ENCODE data around the gene ESCO1. TPM values are rescaled to one million over a fixed set of nuclear protein-coding genes. Genes with fewer than 3 reads are reported as not detected.

ESCO1 gene
- total RNA-seq, 3 donors from 2014 or later (not counting 1 experiment from before 2014, with no cell fraction given) = 40.5 to 43.4 (median 42.8) TPM

- Histone ChIP-seq H3K36me3 (ENCODE audit: control insufficient read depth, insufficient read depth, low read length) (no peaks in the 10 kb centered on the region), H3K27ac (ENCODE audit: low read length) (no peak overlapping the region), H3K27me3 (ENCODE audit: control insufficient read depth, insufficient read depth, low read length) (no peaks in the 10 kb centered on the region), H3K4me3 (ENCODE audit: low read length) (no peak overlapping the region), H3K4me1 (ENCODE audit: control insufficient read depth, insufficient read depth, low read length) (no peaks in the 10 kb centered on the region), H3K9me3 (ENCODE audit: control insufficient read depth, insufficient read depth, low read length) (no peaks in the 10 kb centered on the region)
- DNase-seq (no peak), ATAC-seq (no peak)
- no peaks in the 10 kb centered on the region for H3K9me3 Mint-ChIP-seq
- intact Hi-C loops (cut with micrococcal nuclease) = no loop called here
- H3K4me1 Mint-ChIP-seq = no peaks in the 10 kb centered on the region
- H3K36me3 Mint-ChIP-seq = no peaks in the 10 kb centered on the region
- H3K4me3 Mint-ChIP-seq = no peak overlapping the region
- H3K27ac Mint-ChIP-seq = no peak overlapping the region
- 93% methylated on average over 16 of the region's 16 CpGs for WGBS (ENCODE audit: insufficient coverage)
- H3K27me3 Mint-ChIP-seq (ENCODE audit: low read depth in 2 of 2) = no peaks in the 10 kb centered on the region
- TF ChIP-seq, protein P1, sequence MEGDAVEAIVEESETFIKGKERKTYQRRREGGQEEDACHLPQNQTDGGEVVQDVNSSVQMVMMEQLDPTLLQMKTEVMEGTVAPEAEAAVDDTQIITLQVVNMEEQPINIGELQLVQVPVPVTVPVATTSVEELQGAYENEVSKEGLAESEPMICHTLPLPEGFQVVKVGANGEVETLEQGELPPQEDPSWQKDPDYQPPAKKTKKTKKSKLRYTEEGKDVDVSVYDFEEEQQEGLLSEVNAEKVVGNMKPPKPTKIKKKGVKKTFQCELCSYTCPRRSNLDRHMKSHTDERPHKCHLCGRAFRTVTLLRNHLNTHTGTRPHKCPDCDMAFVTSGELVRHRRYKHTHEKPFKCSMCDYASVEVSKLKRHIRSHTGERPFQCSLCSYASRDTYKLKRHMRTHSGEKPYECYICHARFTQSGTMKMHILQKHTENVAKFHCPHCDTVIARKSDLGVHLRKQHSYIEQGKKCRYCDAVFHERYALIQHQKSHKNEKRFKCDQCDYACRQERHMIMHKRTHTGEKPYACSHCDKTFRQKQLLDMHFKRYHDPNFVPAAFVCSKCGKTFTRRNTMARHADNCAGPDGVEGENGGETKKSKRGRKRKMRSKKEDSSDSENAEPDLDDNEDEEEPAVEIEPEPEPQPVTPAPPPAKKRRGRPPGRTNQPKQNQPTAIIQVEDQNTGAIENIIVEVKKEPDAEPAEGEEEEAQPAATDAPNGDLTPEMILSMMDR (IDR thresholded peaks at IDR 0.05) = no peak
These were observed 100.5 kb downstream of the ESCO1 start for GRCh38 chr18:21499997-21500396.

DNA sequence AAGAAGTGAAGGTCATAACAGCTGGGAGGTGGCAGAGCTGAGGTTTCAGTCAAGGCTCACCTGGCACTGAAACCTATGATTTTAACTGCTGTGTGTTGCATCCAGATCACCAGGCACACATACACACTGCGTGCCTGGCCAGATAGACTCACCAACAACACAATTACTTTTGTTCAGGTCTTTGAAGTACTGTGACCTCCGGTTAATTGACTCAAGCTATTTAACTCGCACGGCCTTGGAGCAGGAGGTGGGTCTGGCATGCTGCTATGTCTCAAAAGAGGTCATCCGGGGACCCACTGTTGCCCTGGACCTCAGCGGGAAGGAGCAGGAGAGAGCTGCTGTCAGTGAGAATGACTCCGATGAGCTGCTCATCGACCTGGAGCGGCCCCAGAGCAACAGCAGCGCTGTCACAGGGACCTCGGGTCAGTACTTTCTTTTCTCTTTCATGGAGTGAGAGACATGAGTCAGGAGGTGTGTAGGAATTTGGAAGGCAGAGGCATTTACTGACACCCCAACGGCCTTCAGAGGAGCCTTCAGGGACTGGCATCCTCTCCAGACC, 104.1 kb downstream of the ESCO1 start:
- no peak overlapping the region for H3K4me3 ChIP-seq (ENCODE audit: low read length)
- no peaks in the 10 kb centered on the region for H3K36me3 ChIP-seq (ENCODE audit: control insufficient read depth, insufficient read depth, low read length)
- no peak overlapping the region for H3K27ac Mint-ChIP-seq
- no peaks in the 10 kb centered on the region for H3K4me1 Mint-ChIP-seq
- H3K9me3 Mint-ChIP-seq = no peaks in the 10 kb centered on the region
- no peaks in the 10 kb centered on the region for H3K27me3 Mint-ChIP-seq (ENCODE audit: low read depth in 2 of 2)
- H3K4me1 ChIP-seq (ENCODE audit: control insufficient read depth, insufficient read depth, low read length) = no peaks in the 10 kb centered on the region
- 94% methylated on average over 12 of the region's 12 CpGs for WGBS (ENCODE audit: insufficient coverage)
- TF ChIP-seq, protein P1 (IDR thresholded peaks at IDR 0.05) = no peak
- no peak for ATAC-seq
- intact Hi-C loops (cut with micrococcal nuclease) = no loop called here
- no peaks in the 10 kb centered on the region for H3K27me3 ChIP-seq (ENCODE audit: control insufficient read depth, insufficient read depth, low read length)
- no peak for DNase-seq
- H3K27ac ChIP-seq (ENCODE audit: low read length) = no peak overlapping the region
- no peaks in the 10 kb centered on the region for H3K36me3 Mint-ChIP-seq
- no peaks in the 10 kb centered on the region for H3K9me3 ChIP-seq (ENCODE audit: control insufficient read depth, insufficient read depth, low read length)
- no peak overlapping the region for H3K4me3 Mint-ChIP-seq

DNA sequence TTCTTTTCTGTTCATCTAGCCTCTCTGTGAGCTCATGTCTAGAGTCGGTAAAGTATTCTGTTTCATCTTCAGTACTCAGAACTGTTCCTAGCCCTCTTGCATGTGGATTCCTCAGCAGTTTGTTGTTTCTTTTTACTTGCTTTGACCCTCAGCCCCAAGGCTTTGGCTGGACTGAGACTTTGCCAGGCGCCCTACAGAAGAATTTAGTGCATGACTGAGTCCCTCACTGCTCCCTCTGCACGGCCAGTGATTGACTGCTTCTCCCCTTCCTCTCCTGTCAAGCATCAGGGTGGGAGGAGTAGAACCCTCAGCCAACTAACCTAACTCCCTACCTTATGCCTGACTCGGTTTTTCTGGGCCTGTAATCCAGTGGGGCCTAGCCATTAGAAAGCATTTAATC, 109.8 kb downstream of the ESCO1 start:
- no peaks in the 10 kb centered on the region for H3K36me3 Mint-ChIP-seq
- H3K9me3 ChIP-seq (ENCODE audit: control insufficient read depth, insufficient read depth, low read length) = no peaks in the 10 kb centered on the region
- TF ChIP-seq, protein P1 (IDR thresholded peaks at IDR 0.05) = no peak
- no peaks in the 10 kb centered on the region for H3K36me3 ChIP-seq (ENCODE audit: control insufficient read depth, insufficient read depth, low read length)
- DNase-seq (no peak), ATAC-seq (no peak)
- H3K27ac Mint-ChIP-seq = no peak overlapping the region
- WGBS (ENCODE audit: insufficient coverage) = 70% methylated on average over 4 of the region's 4 CpGs
- no peaks in the 10 kb centered on the region for H3K27me3 ChIP-seq (ENCODE audit: control insufficient read depth, insufficient read depth, low read length)
- no peak overlapping the region for H3K27ac ChIP-seq (ENCODE audit: low read length)
- intact Hi-C loops (cut with micrococcal nuclease) = no loop called here
- no peak overlapping the region for H3K4me3 ChIP-seq (ENCODE audit: low read length)
- no peak overlapping the region for H3K4me3 Mint-ChIP-seq
- peaks cover 0 to 3% of the 10 kb centered on the region in 2 donors for H3K27me3 Mint-ChIP-seq (ENCODE audit: low read depth in 2 of 2)
- no peaks in the 10 kb centered on the region for H3K4me1 Mint-ChIP-seq
- H3K4me1 ChIP-seq (ENCODE audit: control insufficient read depth, insufficient read depth, low read length) = no peaks in the 10 kb centered on the region
- H3K9me3 Mint-ChIP-seq = no peaks in the 10 kb centered on the region

DNA sequence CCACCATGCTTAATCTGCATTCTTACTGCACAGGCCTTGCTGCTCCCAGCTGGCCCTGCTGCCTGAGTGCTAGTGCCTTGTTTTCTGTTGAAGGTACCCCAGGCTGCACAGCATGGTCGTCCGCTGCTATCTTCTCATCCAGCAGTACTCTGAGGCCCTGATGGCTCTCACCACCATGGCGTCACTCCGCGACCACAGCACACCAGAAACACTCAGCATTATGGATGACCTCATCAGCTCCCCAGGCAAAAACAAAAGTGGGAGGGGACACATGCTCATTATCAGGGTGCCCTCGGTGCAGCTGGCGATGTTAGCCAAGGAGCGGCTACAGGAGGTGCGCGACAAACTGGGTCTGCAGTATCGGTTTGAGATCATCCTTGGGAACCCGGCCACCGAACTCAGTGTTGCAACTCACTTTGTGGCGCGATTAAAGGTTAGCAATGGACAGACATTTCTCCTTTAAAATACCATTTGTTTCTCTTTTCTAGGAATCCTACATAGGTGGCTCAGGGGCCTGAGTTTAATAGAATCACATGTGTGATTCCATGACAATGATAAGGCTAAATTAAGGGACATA, 110.5 kb downstream of the ESCO1 start:
- no peak overlapping the region for H3K4me3 Mint-ChIP-seq
- no peaks in the 10 kb centered on the region for H3K36me3 Mint-ChIP-seq
- H3K27ac Mint-ChIP-seq = no peak overlapping the region
- Histone ChIP-seq H3K4me1 (ENCODE audit: control insufficient read depth, insufficient read depth, low read length) (no peaks in the 10 kb centered on the region), H3K27me3 (ENCODE audit: control insufficient read depth, insufficient read depth, low read length) (no peaks in the 10 kb centered on the region), H3K4me3 (ENCODE audit: low read length) (no peak overlapping the region), H3K9me3 (ENCODE audit: control insufficient read depth, insufficient read depth, low read length) (no peaks in the 10 kb centered on the region), H3K27ac (ENCODE audit: low read length) (no peak overlapping the region), H3K36me3 (ENCODE audit: control insufficient read depth, insufficient read depth, low read length) (no peaks in the 10 kb centered on the region)
- TF ChIP-seq, protein P1 (IDR thresholded peaks at IDR 0.05) = no peak
- DNase-seq (no peak), ATAC-seq (no peak)
- no peaks in the 10 kb centered on the region for H3K9me3 Mint-ChIP-seq
- H3K4me1 Mint-ChIP-seq = no peaks in the 10 kb centered on the region
- intact Hi-C loops (cut with micrococcal nuclease) = loop anchor here (1.0 kb wide), 1 partner anchor 466 kb away; no protein-coding TSS in a partner anchor
- H3K27me3 Mint-ChIP-seq (ENCODE audit: low read depth in 2 of 2) = peaks cover 0 to 3% of the 10 kb centered on the region in 2 donors
- WGBS (ENCODE audit: insufficient coverage) = 95% methylated on average over 15 of the region's 15 CpGs
